Lower leg skin (tissue), 4 donors: ENCODE data around the gene MAL. TPM values are rescaled to one million over a fixed set of nuclear protein-coding genes. Genes with fewer than 3 reads are reported as not detected.

Experiments used
- DNase-seq, 2 donors: peaks; one replicate each; pipeline ENCODE4 v3.0.0-alpha.2; 2019; ENCODE audit warnings: low spot score in 2 of 2
- H3K4me3 ChIP-seq: fragments of 200-600 bp; sonication (generic); 2 replicates; pipeline ENCODE4 v1.5.1; 2017; ENCODE audit warnings: mild to moderate bottlenecking, low read depth; ENCODE audit not compliant: poor library complexity, severe bottlenecking
- POLR2A ChIP-seq, 2 donors: fragments of 450-650 bp; IDR thresholded peaks; one replicate each; pipeline ENCODE4 v1.6.1; 2016 to 2017; ENCODE audit warnings: antibody characterized with exemption in 2 of 2, mild to moderate bottlenecking in 1 of 2, moderate library complexity in 1 of 2
- WGBS, 2 donors: methylation state at CpG; one replicate each; pipeline ENCODE4 v1.1.5; 2018; 5-methylcytosine and 5-hydroxymethylcytosine counted together
- intact Hi-C: fragments of 100-400 bp; cut with DNase I; formaldehyde crosslinking; loops from one replicate; pipeline ENCODE4 v1.15.0; 2023; ENCODE audit warnings: low total_unique reads
- total RNA-seq, 4 donors: library from RNA; depleted of rRNA; stranded (reverse); fragments of >200 nt; gene quantifications; one replicate each; pipeline ENCODE4 v1.1.0, GENCODE V29; 2016
- TF ChIP-seq, protein P1 (sequence below), 3 donors: fragments of 450-650 bp; IDR thresholded peaks; one replicate each; pipeline ENCODE4 v1.5.1; 2016; ENCODE audit warnings: antibody characterized with exemption in 3 of 3, mild to moderate bottlenecking in 3 of 3, moderate library complexity in 2 of 3

MAL gene
- total RNA-seq, 4 donors from 2014 or later, result 5.7 to 24.8 (median 9.4) TPM

DNA sequence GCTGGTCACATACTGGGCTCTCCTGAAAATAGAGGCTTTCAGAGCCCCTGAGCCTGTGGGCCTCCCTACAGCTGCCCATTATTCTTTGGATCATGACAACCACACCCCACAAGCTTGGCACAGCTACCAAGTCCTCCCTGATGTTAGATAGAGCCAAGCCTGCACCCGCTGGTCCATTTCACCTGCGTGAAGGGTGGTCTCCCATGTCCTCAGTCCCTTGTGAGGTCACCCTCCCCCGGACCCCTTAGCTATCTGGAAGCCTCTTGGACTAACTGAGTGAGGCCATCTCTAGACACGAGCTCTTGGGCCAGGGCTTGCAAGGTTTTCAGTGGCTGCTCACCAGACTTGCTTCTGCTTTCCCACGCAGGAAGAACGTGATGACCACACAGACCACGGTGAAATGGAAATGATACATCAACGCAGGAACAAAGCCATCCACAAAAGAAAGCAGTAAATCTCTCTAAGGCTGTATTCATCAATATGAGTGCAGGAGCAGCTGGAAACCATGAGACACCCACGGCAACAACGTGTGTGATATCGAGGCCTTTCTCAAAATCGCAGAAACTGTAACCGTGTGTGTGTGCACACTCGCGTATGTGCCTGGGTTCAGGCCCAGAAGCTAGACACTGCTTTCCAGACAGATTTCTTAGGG is 10.1 kb upstream of the MAL start:
- WGBS, 2 donors, result 55 to 64% methylated on average over 15 of the region's 15 CpGs
- intact Hi-C loops, result no loop called here
- no peak overlapping the region for H3K4me3 ChIP-seq
- TF ChIP-seq POLR2A (IDR thresholded peaks at IDR 0.05), result no peak
- TF ChIP-seq, protein P1, sequence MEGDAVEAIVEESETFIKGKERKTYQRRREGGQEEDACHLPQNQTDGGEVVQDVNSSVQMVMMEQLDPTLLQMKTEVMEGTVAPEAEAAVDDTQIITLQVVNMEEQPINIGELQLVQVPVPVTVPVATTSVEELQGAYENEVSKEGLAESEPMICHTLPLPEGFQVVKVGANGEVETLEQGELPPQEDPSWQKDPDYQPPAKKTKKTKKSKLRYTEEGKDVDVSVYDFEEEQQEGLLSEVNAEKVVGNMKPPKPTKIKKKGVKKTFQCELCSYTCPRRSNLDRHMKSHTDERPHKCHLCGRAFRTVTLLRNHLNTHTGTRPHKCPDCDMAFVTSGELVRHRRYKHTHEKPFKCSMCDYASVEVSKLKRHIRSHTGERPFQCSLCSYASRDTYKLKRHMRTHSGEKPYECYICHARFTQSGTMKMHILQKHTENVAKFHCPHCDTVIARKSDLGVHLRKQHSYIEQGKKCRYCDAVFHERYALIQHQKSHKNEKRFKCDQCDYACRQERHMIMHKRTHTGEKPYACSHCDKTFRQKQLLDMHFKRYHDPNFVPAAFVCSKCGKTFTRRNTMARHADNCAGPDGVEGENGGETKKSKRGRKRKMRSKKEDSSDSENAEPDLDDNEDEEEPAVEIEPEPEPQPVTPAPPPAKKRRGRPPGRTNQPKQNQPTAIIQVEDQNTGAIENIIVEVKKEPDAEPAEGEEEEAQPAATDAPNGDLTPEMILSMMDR (IDR thresholded peaks at IDR 0.05), result no peak
- no peak for DNase-seq

DNA sequence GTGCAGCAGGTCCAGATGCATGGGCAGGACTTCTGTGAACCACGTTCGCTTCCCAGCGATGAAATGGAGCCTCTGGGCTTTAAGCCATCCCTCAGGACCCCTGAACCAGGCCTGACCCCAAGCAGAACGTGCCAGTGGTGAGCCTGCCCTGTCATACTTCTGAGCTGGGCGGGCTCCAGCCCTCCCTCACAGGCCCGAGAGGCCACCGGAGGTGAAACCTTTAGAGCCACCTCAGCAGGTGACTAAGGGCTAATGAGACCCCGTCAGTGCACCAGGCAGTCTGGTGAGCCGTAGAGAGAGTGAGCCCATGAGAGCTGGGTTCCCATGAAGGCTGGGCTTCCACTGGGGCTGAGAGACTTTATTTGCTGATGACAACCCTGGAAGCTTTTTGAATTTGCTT is 8.9 kb upstream of the MAL start:
- no peak for DNase-seq
- intact Hi-C loops, result no loop called here
- 76 to 79% methylated on average over 9 of the region's 9 CpGs for WGBS, 2 donors
- H3K4me3 ChIP-seq, result no peak overlapping the region
- TF ChIP-seq, protein P1 (IDR thresholded peaks at IDR 0.05), result no peak
- TF ChIP-seq POLR2A (IDR thresholded peaks at IDR 0.05), result no peak

DNA sequence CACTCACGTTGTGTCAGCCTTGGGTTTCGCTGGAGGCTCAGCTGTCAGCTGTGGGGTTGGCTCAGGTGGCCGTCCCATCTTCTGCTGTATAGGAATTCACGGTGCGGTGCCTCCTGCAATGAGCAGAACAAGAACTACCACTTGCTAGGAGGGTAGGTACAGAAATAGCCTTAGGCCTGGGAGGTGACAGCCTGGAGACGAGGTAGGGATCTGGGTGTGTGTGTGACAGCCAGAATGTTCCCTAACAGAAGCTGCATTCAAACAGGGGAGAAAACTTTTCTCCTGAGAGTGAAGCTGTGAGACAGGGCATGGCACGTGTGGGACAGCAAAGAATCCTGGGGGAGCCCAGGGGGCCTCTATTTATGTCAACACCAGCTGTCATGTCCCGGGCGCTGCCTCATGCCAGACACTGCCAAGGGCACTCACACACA is 8.4 kb upstream of the MAL start:
- no peak for TF ChIP-seq POLR2A (IDR thresholded peaks at IDR 0.05)
- TF ChIP-seq, protein P1 (IDR thresholded peaks at IDR 0.05), result no peak
- H3K4me3 ChIP-seq, result no peak overlapping the region
- intact Hi-C loops, result no loop called here
- no peak for DNase-seq
- 54 to 55% methylated on average over 9 of the region's 9 CpGs for WGBS, 2 donors

DNA sequence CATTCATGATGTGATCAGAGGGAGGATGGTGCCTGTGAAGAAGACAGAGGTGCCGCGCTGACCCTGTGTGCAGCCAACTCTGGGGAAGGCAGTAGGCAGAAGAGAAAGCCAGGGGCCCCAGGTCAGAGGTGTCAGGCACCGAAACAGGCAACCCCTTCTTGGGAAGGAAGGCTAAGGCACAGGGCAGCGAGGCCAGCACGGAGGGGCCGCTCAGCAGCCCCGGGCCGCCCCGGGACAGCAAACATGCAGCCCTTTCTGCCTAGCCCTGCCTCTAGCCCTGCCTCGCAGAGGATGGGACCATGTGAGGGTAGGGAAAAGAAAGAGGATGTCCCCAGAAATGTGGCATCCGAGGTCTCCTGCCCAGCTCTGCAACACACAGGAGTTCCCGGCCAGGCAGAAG is 7.7 kb upstream of the MAL start:
- H3K4me3 ChIP-seq, result no peak overlapping the region
- no peak for DNase-seq
- WGBS, 2 donors, result 81 to 88% methylated on average over 12 of the region's 12 CpGs
- intact Hi-C loops, result no loop called here
- TF ChIP-seq, protein P1 (IDR thresholded peaks at IDR 0.05), result no peak
- no peak for TF ChIP-seq POLR2A (IDR thresholded peaks at IDR 0.05)

DNA sequence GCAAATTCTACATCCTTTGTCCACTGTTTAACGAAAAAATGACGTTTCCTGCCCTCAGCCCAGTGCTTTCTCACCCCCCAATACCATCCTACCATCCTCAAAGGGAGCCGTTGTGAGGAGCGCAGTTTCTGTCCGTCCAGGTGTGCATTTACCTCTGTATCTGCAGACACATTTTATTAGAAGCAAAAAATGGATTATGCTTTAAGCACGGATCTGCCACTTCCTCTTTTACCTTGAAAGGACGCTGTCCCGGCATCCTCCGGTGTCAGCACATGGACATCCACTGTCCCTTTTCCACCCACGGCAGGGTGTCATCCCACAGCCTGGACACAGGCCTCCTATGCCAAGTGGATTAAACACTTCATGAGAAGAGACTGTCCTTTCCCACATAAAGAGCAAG is 7.2 kb upstream of the MAL start:
- DNase-seq, result no peak
- intact Hi-C loops, result no loop called here
- WGBS, 2 donors, result 81 to 82% methylated on average over 10 of the region's 10 CpGs
- no peak for TF ChIP-seq POLR2A (IDR thresholded peaks at IDR 0.05)
- TF ChIP-seq, protein P1 (IDR thresholded peaks at IDR 0.05), result no peak
- H3K4me3 ChIP-seq, result no peak overlapping the region
